ENCODE measurements around the gene CDK14.

The CDK14 gene

GRCh38 chr7:90961037-90961725, 365.1 kb downstream of the CDK14 start:
- Mint-ChIP-seq H3K4me3 (no peak overlapping the region), H3K9me3 (no peaks in the 10 kb centered on the region), H3K27me3 (ENCODE audit: low read depth) (no peaks in the 10 kb centered on the region), H3K27ac (no peak overlapping the region), H3K4me1 (peaks cover 17% of the 10 kb centered on the region), H3K36me3 (ENCODE audit: low read depth) (peaks cover 7% of the 10 kb centered on the region)
- no peak for TF ChIP-seq CTCF (IDR thresholded peaks at IDR 0.05; ENCODE audit: unreplicated experiment in 3 of 3)

GRCh38 chr7:90965211-90965610, 369.1 kb downstream of the CDK14 start:
- no peaks in the 10 kb centered on the region for H3K27me3 Mint-ChIP-seq (ENCODE audit: low read depth)
- no peaks in the 10 kb centered on the region for H3K4me1 Mint-ChIP-seq
- no peaks in the 10 kb centered on the region for H3K36me3 Mint-ChIP-seq (ENCODE audit: low read depth)
- no peak for TF ChIP-seq CTCF (IDR thresholded peaks at IDR 0.05; ENCODE audit: unreplicated experiment in 3 of 3)
- no peak overlapping the region for H3K4me3 Mint-ChIP-seq
- H3K9me3 Mint-ChIP-seq: no peaks in the 10 kb centered on the region
- H3K27ac Mint-ChIP-seq: no peak overlapping the region

- Mint-ChIP-seq H3K27me3 (ENCODE audit: low read depth) (no peaks in the 10 kb centered on the region), H3K36me3 (ENCODE audit: low read depth) (no peaks in the 10 kb centered on the region), H3K4me1 (no peaks in the 10 kb centered on the region), H3K9me3 (peaks cover 3% of the 10 kb centered on the region), H3K27ac (peak overlapping the region in 1 of 3 experiments; percentile 44), H3K4me3 (no peak overlapping the region)
- no peak for TF ChIP-seq CTCF (IDR thresholded peaks at IDR 0.05; ENCODE audit: unreplicated experiment in 3 of 3)
Observed at GRCh38 chr7:90966346-90966745, 370.2 kb downstream of the CDK14 start.

- no peak for TF ChIP-seq CTCF (IDR thresholded peaks at IDR 0.05; ENCODE audit: unreplicated experiment in 3 of 3)
- H3K4me3 Mint-ChIP-seq: no peak overlapping the region
- no peaks in the 10 kb centered on the region for H3K4me1 Mint-ChIP-seq
- peaks cover 3% of the 10 kb centered on the region for H3K9me3 Mint-ChIP-seq
- peaks cover 9% of the 10 kb centered on the region for H3K36me3 Mint-ChIP-seq (ENCODE audit: low read depth)
- H3K27ac Mint-ChIP-seq: no peak overlapping the region
- H3K27me3 Mint-ChIP-seq (ENCODE audit: low read depth): no peaks in the 10 kb centered on the region
Observed at GRCh38 chr7:90968871-90969270, 372.8 kb downstream of the CDK14 start.

- Mint-ChIP-seq H3K27me3 (ENCODE audit: low read depth) (no peaks in the 10 kb centered on the region), H3K27ac (peak overlapping the region in 1 of 3 experiments; percentile 75), H3K36me3 (ENCODE audit: low read depth) (peaks cover 39% of the 10 kb centered on the region), H3K9me3 (peaks cover 31% of the 10 kb centered on the region), H3K4me3 (no peak overlapping the region), H3K4me1 (no peaks in the 10 kb centered on the region)
- no peak for TF ChIP-seq CTCF (IDR thresholded peaks at IDR 0.05; ENCODE audit: unreplicated experiment in 3 of 3)
Observed at GRCh38 chr7:90972906-90973550, 376.9 kb downstream of the CDK14 start.

- Mint-ChIP-seq H3K27me3 (ENCODE audit: low read depth) (no peaks in the 10 kb centered on the region), H3K4me1 (no peaks in the 10 kb centered on the region), H3K27ac (no peak overlapping the region), H3K36me3 (ENCODE audit: low read depth) (peaks cover 55% of the 10 kb centered on the region), H3K9me3 (peaks cover 38% of the 10 kb centered on the region), H3K4me3 (no peak overlapping the region)
- TF ChIP-seq CTCF (IDR thresholded peaks at IDR 0.05; ENCODE audit: unreplicated experiment in 3 of 3): no peak
Observed at GRCh38 chr7:90977056-90977455, 380.9 kb downstream of the CDK14 start.

All from nephron (organoid).